Left lung (tissue), 10 donors: Measurements from ENCODE around the gene GABPB2. TPM values are rescaled to one million over a fixed set of nuclear protein-coding genes. Genes with fewer than 3 reads are reported as not detected.

Source experiments
- ATAC-seq: fragments of 200-7000 bp; cut with Tn5 transposase; one replicate; pipeline ENCODE4 v1.9.1; 2020; ENCODE audit warnings: moderate library complexity
- DNase-seq, 4 donors: peaks; one replicate each; pipeline ENCODE4 v3.0.0-alpha.2; 2013 to 2020
- H3K27ac ChIP-seq, 2 donors: fragments of 200-600 bp; sonication (generic) in 1 of 2; one replicate each; pipeline versions ENCODE4 v1.5.0 to v1.8.0; 2020 to 2021
- H3K27me3 ChIP-seq, 2 donors: fragments of 200-600 bp; sonication (generic) in 1 of 2; one replicate each; pipeline versions ENCODE4 v1.5.0 to v1.8.0; 2020 to 2021
- H3K36me3 ChIP-seq, 2 donors: fragments of 200-600 bp; sonication (generic) in 1 of 2; one replicate each; pipeline versions ENCODE4 v1.5.0 to v1.8.0; 2020 to 2021
- H3K4me1 ChIP-seq, 2 donors: fragments of 200-600 bp; one replicate each; pipeline ENCODE4 v1.8.0; 2021
- H3K4me3 ChIP-seq, 2 donors: fragments of 200-600 bp; sonication (generic) in 1 of 2; one replicate each; pipeline versions ENCODE4 v1.5.0 to v1.8.0; 2020 to 2021; ENCODE audit warnings: mild to moderate bottlenecking in 1 of 2
- H3K9me3 ChIP-seq, 2 donors: fragments of 200-600 bp; sonication (generic) in 1 of 2; one replicate each; pipeline versions ENCODE4 v1.5.0 to v1.8.0; 2020 to 2021
- CTCF ChIP-seq, 2 donors: fragments of 200-600 bp; sonication (generic) in 1 of 2; IDR thresholded peaks; one replicate each; pipeline versions ENCODE4 v1.5.0 to v1.8.0; 2021; ENCODE audit warnings: antibody characterized with exemption in 2 of 2
- intact Hi-C, 2 donors: fragments of 100-400 bp; cut with DNase I; formaldehyde crosslinking; loops; one replicate each; pipeline versions ENCODE4 v1.11.2 to v1.14.2; 2022
- polyA plus RNA-seq, 6 donors: library from polyadenylated mRNA; unstranded; fragments of 120-200 nt; gene quantifications; one replicate each; pipeline ENCODE4 v1.2.1, GENCODE V29; 2013; ENCODE audit not compliant: insufficient read length in 6 of 6
- total RNA-seq, 2 donors: library from RNA; stranded (reverse); fragmentation: NEBNext Ultra II Directional; extraction: Animal tissue kit (Norgen Biotek cat#: 25700); gene quantifications; one replicate each; pipeline ENCODE4 v1.2.1, GENCODE V29; 2021
- donor health status: DM: no; HTN: yes; CAD: no.
- donor health status: DM: no; HTN: no; CAD: no.

The GABPB2 gene
- total and polyA plus RNA-seq, 8 donors = 10.6 to 13.5 (median 12.8) TPM

- TF ChIP-seq CTCF (IDR thresholded peaks at IDR 0.05) = no peak
- Histone ChIP-seq H3K36me3 (peaks cover 0 to 48% of the 10 kb centered on the region in 2 donors), H3K27ac (peak overlapping the region; percentile 78 to 87), H3K27me3 (no peaks in the 10 kb centered on the region), H3K4me1 (peaks cover 16 to 39% of the 10 kb centered on the region in 2 donors), H3K9me3 (no peaks in the 10 kb centered on the region), H3K4me3 (peak overlapping the region; percentile 57 to 88)
- intact Hi-C loops = no loop called here
- ATAC-seq = peak; percentile 5
- DNase-seq = no peak
Measured at GRCh38 chr1:151166505-151166956, 96.0 kb downstream of the GABPB2 start.

- peaks cover 0 to 46% of the 10 kb centered on the region in 2 donors for H3K36me3 ChIP-seq
- intact Hi-C loops = no loop called here
- H3K4me1 ChIP-seq = peaks cover 16 to 39% of the 10 kb centered on the region in 2 donors
- H3K4me3 ChIP-seq = peak overlapping the region in 1 of 2 donors; percentile 88
- H3K27ac ChIP-seq = no peak overlapping the region
- no peaks in the 10 kb centered on the region for H3K27me3 ChIP-seq
- no peaks in the 10 kb centered on the region for H3K9me3 ChIP-seq
- TF ChIP-seq CTCF (IDR thresholded peaks at IDR 0.05) = no peak
- ATAC-seq (no peak), DNase-seq (no peak)
Measured at GRCh38 chr1:151167116-151167515, 96.6 kb downstream of the GABPB2 start.

GRCh38 chr1:151171190-151171589 is 100.6 kb downstream of the GABPB2 start:
- intact Hi-C loops = no loop called here
- ATAC-seq (no peak), DNase-seq (no peak)
- H3K4me1 ChIP-seq = peaks cover 9 to 17% of the 10 kb centered on the region in 2 donors
- no peak overlapping the region for H3K27ac ChIP-seq
- H3K4me3 ChIP-seq = no peak overlapping the region
- no peaks in the 10 kb centered on the region for H3K9me3 ChIP-seq
- TF ChIP-seq CTCF (IDR thresholded peaks at IDR 0.05) = no peak
- no peaks in the 10 kb centered on the region for H3K27me3 ChIP-seq
- peaks cover 0 to 77% of the 10 kb centered on the region in 2 donors for H3K36me3 ChIP-seq

Other genes starting within 250 kb of the GABPB2 start
- gene ARNT, start 194.2 kb upstream of the GABPB2 start, total RNA-seq = 10 to 100 TPM; 42.9 to 49.8 TPM
- 10 to 100 TPM; 75.9 to 88.0 (median 79.7) TPM for gene ARNT, start 194.2 kb upstream of the GABPB2 start, polyA plus RNA-seq
- gene CTXND2, start 183.6 kb upstream of the GABPB2 start, total RNA-seq = not detected
- gene CTXND2, start 183.6 kb upstream of the GABPB2 start, polyA plus RNA-seq = under 1 TPM in 1 of 6 donors, not detected in 5; 0.15 TPM
- gene SETDB1, start 144.4 kb upstream of the GABPB2 start, total RNA-seq = 10 to 100 TPM; 33.1 to 49.7 TPM
- gene SETDB1, start 144.4 kb upstream of the GABPB2 start, polyA plus RNA-seq = 10 to 100 TPM; 83.6 to 96.6 (median 91.9) TPM
- gene CERS2, start 95.9 kb upstream of the GABPB2 start, total RNA-seq = 100 to 1,000 TPM; 325 to 359 TPM
- 100 to 1,000 TPM; 213 to 272 (median 251) TPM for gene CERS2, start 95.9 kb upstream of the GABPB2 start, polyA plus RNA-seq
- gene ANXA9, start 88.5 kb upstream of the GABPB2 start, total RNA-seq = 1 to 10 TPM; 1.1 to 2.4 TPM
- gene ANXA9, start 88.5 kb upstream of the GABPB2 start, polyA plus RNA-seq = 10 to 100 TPM in 4 of 6 donors, 1 to 10 TPM in 2; 9.8 to 11.1 (median 10.2) TPM
- 10 to 100 TPM; 26.0 to 32.9 TPM for gene MINDY1, start 63.9 kb upstream of the GABPB2 start, total RNA-seq
- gene MINDY1, start 63.9 kb upstream of the GABPB2 start, polyA plus RNA-seq = 10 to 100 TPM; 42.4 to 53.8 (median 47.4) TPM
- 10 to 100 TPM; 15.1 to 18.1 TPM for gene PRUNE1, start 62.3 kb upstream of the GABPB2 start, total RNA-seq
- gene PRUNE1, start 62.3 kb upstream of the GABPB2 start, polyA plus RNA-seq = 10 to 100 TPM; 38.4 to 42.7 (median 38.8) TPM
- 1 to 10 TPM; 3.5 to 5.9 TPM for gene BNIPL, start 34.2 kb upstream of the GABPB2 start, total RNA-seq
- 10 to 100 TPM in 2 of 6 donors, 1 to 10 TPM in 4; 5.2 to 11.6 (median 9.4) TPM for gene BNIPL, start 34.2 kb upstream of the GABPB2 start, polyA plus RNA-seq
- gene C1orf56, start 23.0 kb upstream of the GABPB2 start, total RNA-seq = 1 to 10 TPM; 3.9 to 6.1 TPM
- 10 to 100 TPM in 3 of 6 donors, 1 to 10 TPM in 3; 8.6 to 11.2 (median 9.9) TPM for gene C1orf56, start 23.0 kb upstream of the GABPB2 start, polyA plus RNA-seq
- gene CDC42SE1, start 11.1 kb upstream of the GABPB2 start, total RNA-seq = 100 to 1,000 TPM; 104 to 125 TPM
- 100 to 1,000 TPM in 5 of 6 donors, 10 to 100 TPM in 1; 99.1 to 133 (median 111) TPM for gene CDC42SE1, start 11.1 kb upstream of the GABPB2 start, polyA plus RNA-seq
- 1 to 10 TPM; 1.7 to 2.9 TPM for gene MLLT11, start 10.4 kb upstream of the GABPB2 start, total RNA-seq
- gene MLLT11, start 10.4 kb upstream of the GABPB2 start, polyA plus RNA-seq = 10 to 100 TPM; 20.1 to 23.0 (median 22.4) TPM
- 1 to 10 TPM; 3.9 to 8.9 TPM for gene SEMA6C, start 75.9 kb downstream of the GABPB2 start, total RNA-seq
- gene SEMA6C, start 75.9 kb downstream of the GABPB2 start, polyA plus RNA-seq = 10 to 100 TPM; 26.0 to 31.5 (median 27.7) TPM
- 10 to 100 TPM in 1 of 2 donors, 1 to 10 TPM in 1; 7.1 to 14.5 TPM for gene TNFAIP8L2, start 85.9 kb downstream of the GABPB2 start, total RNA-seq
- 1 to 10 TPM; 2.5 to 3.3 (median 2.8) TPM for gene TNFAIP8L2, start 85.9 kb downstream of the GABPB2 start, polyA plus RNA-seq
- gene LYSMD1, start 95.1 kb downstream of the GABPB2 start, total RNA-seq = 1 to 10 TPM; 5.8 to 8.7 TPM
- gene LYSMD1, start 95.1 kb downstream of the GABPB2 start, polyA plus RNA-seq = 10 to 100 TPM; 15.3 to 20.4 (median 16.3) TPM
- gene SCNM1, start 95.4 kb downstream of the GABPB2 start, total RNA-seq = 10 to 100 TPM; 29.7 to 35.0 TPM
- 10 to 100 TPM; 37.9 to 42.4 (median 39.7) TPM for gene SCNM1, start 95.4 kb downstream of the GABPB2 start, polyA plus RNA-seq
- gene TMOD4, start 105.2 kb downstream of the GABPB2 start, total RNA-seq = under 1 TPM in 1 of 2 donors, not detected in 1; 0.97 TPM
- gene TMOD4, start 105.2 kb downstream of the GABPB2 start, polyA plus RNA-seq = 1 to 10 TPM; 1.2 to 2.4 (median 1.8) TPM
- gene VPS72, start 119.4 kb downstream of the GABPB2 start, total RNA-seq = 10 to 100 TPM; 40.5 to 41.3 TPM
- 10 to 100 TPM; 60.1 to 65.1 (median 62.8) TPM for gene VPS72, start 119.4 kb downstream of the GABPB2 start, polyA plus RNA-seq
- 10 to 100 TPM; 51.2 to 55.6 TPM for gene PIP5K1A, start 127.8 kb downstream of the GABPB2 start, total RNA-seq
- 10 to 100 TPM; 62.1 to 73.3 (median 68.3) TPM for gene PIP5K1A, start 127.8 kb downstream of the GABPB2 start, polyA plus RNA-seq
- gene PSMD4, start 184.0 kb downstream of the GABPB2 start, total RNA-seq = 100 to 1,000 TPM; 104 to 153 TPM
- 100 to 1,000 TPM; 141 to 158 (median 149) TPM for gene PSMD4, start 184.0 kb downstream of the GABPB2 start, polyA plus RNA-seq
- 10 to 100 TPM; 17.7 to 22.8 TPM for gene ZNF687, start 211.5 kb downstream of the GABPB2 start, total RNA-seq
- gene ZNF687, start 211.5 kb downstream of the GABPB2 start, polyA plus RNA-seq = 10 to 100 TPM; 15.1 to 21.6 (median 17.5) TPM